Stomach (tissue), 9 donors: ENCODE results near the gene KIRREL3. TPM values are rescaled to one million over a fixed set of nuclear protein-coding genes. Genes with fewer than 3 reads are reported as not detected.

Experiments
- DNase-seq, 2 donors: peaks; one replicate each; pipeline versions ENCODE4 v3.0.0 to v3.0.0-alpha.2; 2013 to 2019
- H3K27ac ChIP-seq, 5 donors: fragments of 200-600 bp in 4 of 5; sonication (generic) in 4 of 5; one replicate each; pipeline ENCODE4 v1.5.1; 2013 to 2019; ENCODE audit warnings: mild to moderate bottlenecking in 1 of 5, moderate library complexity in 1 of 5
- H3K27me3 ChIP-seq, 3 donors: fragments of 200-600 bp; sonication (generic); one replicate each; pipeline ENCODE4 v1.5.1; 2017 to 2019; ENCODE audit warnings: mixed run types in 1 of 3
- H3K36me3 ChIP-seq, 4 donors: fragments of 200-600 bp; sonication (generic); 1 replicate in 3 of 4; 2 replicates in 1 of 4; pipeline ENCODE4 v1.5.1; 2016 to 2019
- H3K4me1 ChIP-seq, 4 donors: fragments of 200-600 bp; sonication (generic); one replicate each; pipeline ENCODE4 v1.5.1; 2016 to 2019
- H3K4me3 ChIP-seq, 4 donors: fragments of 200-600 bp; sonication (generic) in 3 of 4; one replicate each; pipeline ENCODE4 v1.5.1; 2016 to 2019; ENCODE audit warnings: mild to moderate bottlenecking in 1 of 4
- H3K9me3 ChIP-seq, 4 donors: fragments of 200-600 bp; sonication (generic); one replicate each; pipeline ENCODE4 v1.5.1; 2016 to 2019
- CTCF ChIP-seq, 7 experiments: fragments of 450-650 bp in 4 of 7; fragments of 200-600 bp in 3 of 7; sonication (generic) in 3 of 7; IDR thresholded peaks; one replicate each; pipeline ENCODE4 v1.5.1; 2016 to 2019; ENCODE audit warnings: antibody characterized with exemption in 7 of 7, control low read depth in 2 of 7, mild to moderate bottlenecking in 1 of 7
- EP300 ChIP-seq: sonication (generic); formaldehyde crosslinking; IDR thresholded peaks from one replicate; pipeline ENCODE4 v1.6.1; 2017; ENCODE audit warnings: antibody characterized with exemption
- POLR2A ChIP-seq, 4 donors: fragments of 450-650 bp; IDR thresholded peaks; one replicate each; pipeline ENCODE4 v1.6.1; 2016; ENCODE audit warnings: antibody characterized with exemption in 4 of 4, control low read depth in 2 of 4, mild to moderate bottlenecking in 1 of 4, moderate library complexity in 1 of 4
- POLR2AphosphoS5 ChIP-seq, 3 donors: sonication (generic); formaldehyde crosslinking; IDR thresholded peaks; one replicate each; pipeline ENCODE4 v1.6.1; 2016; ENCODE audit warnings: antibody characterized with exemption in 3 of 3
- WGBS, 5 donors: extraction: QIAGEN DNeasy Blood & Tissue Kit in 3 of 5; methylation state at CpG; one replicate each; pipeline versions ENCODE4 v1.1.5 to v1.1.7; 2013 to 2018; 5-methylcytosine and 5-hydroxymethylcytosine counted together
- intact Hi-C: fragments of 100-400 bp; cut with DNase I; formaldehyde crosslinking; loops from one replicate; pipeline ENCODE4 v1.15.1; 2023; ENCODE audit warnings: low total_unique reads
- polyA plus RNA-seq, 3 donors: library from polyadenylated mRNA; stranded (reverse); fragments of 200-250 nt; gene quantifications; one replicate each; pipeline ENCODE4 v1.2.3, GENCODE V29; 2013
- total RNA-seq, 5 donors: library from RNA; depleted of rRNA; stranded (reverse); fragments of >200 nt; gene quantifications; one replicate each; pipeline versions ENCODE4 v1.1.0 to v1.2.3, GENCODE V29; 2014 to 2016
- donor health status: healthy with polysubstance abuse.
- donor health status: Bipolar disorder and iron deficiency.
- donor health status: healthy.

The KIRREL3 gene
- total and polyA plus RNA-seq, 8 donors: 0.10 to 1.7 (median 0.38) TPM; not detected in 4

GRCh38 chr11:126560221-126560620 is 440.3 kb downstream of the KIRREL3 start:
- peaks cover 0 to 51% (median 0%) of the 10 kb centered on the region in 3 donors for H3K27me3 ChIP-seq
- H3K9me3 ChIP-seq: no peaks in the 10 kb centered on the region
- DNase-seq: no peak
- 69 to 76% (median 72%) methylated on average over 4 of the region's 4 CpGs for WGBS, 5 donors
- intact Hi-C loops: no loop called here
- H3K4me1 ChIP-seq: no peaks in the 10 kb centered on the region
- no peaks in the 10 kb centered on the region for H3K36me3 ChIP-seq
- no peak overlapping the region for H3K27ac ChIP-seq
- no peak for TF ChIP-seq EP300
- no peak for TF ChIP-seq CTCF (IDR thresholded peaks at IDR 0.05)
- no peak for TF ChIP-seq POLR2AphosphoS5 (IDR thresholded peaks at IDR 0.05)
- no peak for TF ChIP-seq POLR2A (IDR thresholded peaks at IDR 0.05)
- no peak overlapping the region for H3K4me3 ChIP-seq

GRCh38 chr11:126548581-126549550 is 451.7 kb downstream of the KIRREL3 start:
- Histone ChIP-seq H3K27ac (no peak overlapping the region), H3K27me3 (peaks cover 0 to 28% (median 5%) of the 10 kb centered on the region in 3 donors), H3K4me3 (no peak overlapping the region), H3K4me1 (peaks cover 0 to 10% (median 4%) of the 10 kb centered on the region in 4 donors), H3K9me3 (no peaks in the 10 kb centered on the region), H3K36me3 (no peaks in the 10 kb centered on the region)
- no peak for DNase-seq
- TF ChIP-seq POLR2A (IDR thresholded peaks at IDR 0.05) (no peak), POLR2AphosphoS5 (IDR thresholded peaks at IDR 0.05) (no peak), CTCF (IDR thresholded peaks at IDR 0.05) (no peak), EP300 (no peak)
- intact Hi-C loops: no loop called here
- WGBS, 5 donors: 64 to 72% (median 70%) methylated on average over 20 of the region's 20 CpGs

- no peak overlapping the region for H3K4me3 ChIP-seq
- TF ChIP-seq CTCF (IDR thresholded peaks at IDR 0.05) (no peak), EP300 (no peak), POLR2A (IDR thresholded peaks at IDR 0.05) (no peak), POLR2AphosphoS5 (IDR thresholded peaks at IDR 0.05) (no peak)
- H3K4me1 ChIP-seq: peaks cover 0 to 11% (median 4%) of the 10 kb centered on the region in 4 donors
- no peaks in the 10 kb centered on the region for H3K36me3 ChIP-seq
- no peak overlapping the region for H3K27ac ChIP-seq
- DNase-seq: no peak
- 68 to 88% (median 76%) methylated on average over 9 of the region's 9 CpGs for WGBS, 5 donors
- intact Hi-C loops: no loop called here
- H3K27me3 ChIP-seq: peaks cover 0 to 39% (median 10%) of the 10 kb centered on the region in 3 donors
- H3K9me3 ChIP-seq: no peaks in the 10 kb centered on the region
Observed at GRCh38 chr11:126547691-126548090, 452.9 kb downstream of the KIRREL3 start.

GRCh38 chr11:126547161-126547560 is 453.4 kb downstream of the KIRREL3 start:
- intact Hi-C loops: no loop called here
- 72 to 82% (median 78%) methylated on average over 9 of the region's 9 CpGs for WGBS, 5 donors
- Histone ChIP-seq H3K4me1 (peaks cover 0 to 11% (median 4%) of the 10 kb centered on the region in 4 donors), H3K9me3 (no peaks in the 10 kb centered on the region), H3K27ac (no peak overlapping the region), H3K27me3 (peaks cover 0 to 40% (median 10%) of the 10 kb centered on the region in 3 donors), H3K36me3 (no peaks in the 10 kb centered on the region), H3K4me3 (no peak overlapping the region)
- DNase-seq: no peak
- TF ChIP-seq CTCF (IDR thresholded peaks at IDR 0.05) (no peak), POLR2A (IDR thresholded peaks at IDR 0.05) (no peak), EP300 (no peak), POLR2AphosphoS5 (IDR thresholded peaks at IDR 0.05) (no peak)
